ENCODE results near the gene CADPS2.
"Not testable (repeated sequence)": the region's sequence is repeated elsewhere in the genome, so short reads cannot be mapped to it uniquely, and the experiment has no call there.

The CADPS2 gene

DNA sequence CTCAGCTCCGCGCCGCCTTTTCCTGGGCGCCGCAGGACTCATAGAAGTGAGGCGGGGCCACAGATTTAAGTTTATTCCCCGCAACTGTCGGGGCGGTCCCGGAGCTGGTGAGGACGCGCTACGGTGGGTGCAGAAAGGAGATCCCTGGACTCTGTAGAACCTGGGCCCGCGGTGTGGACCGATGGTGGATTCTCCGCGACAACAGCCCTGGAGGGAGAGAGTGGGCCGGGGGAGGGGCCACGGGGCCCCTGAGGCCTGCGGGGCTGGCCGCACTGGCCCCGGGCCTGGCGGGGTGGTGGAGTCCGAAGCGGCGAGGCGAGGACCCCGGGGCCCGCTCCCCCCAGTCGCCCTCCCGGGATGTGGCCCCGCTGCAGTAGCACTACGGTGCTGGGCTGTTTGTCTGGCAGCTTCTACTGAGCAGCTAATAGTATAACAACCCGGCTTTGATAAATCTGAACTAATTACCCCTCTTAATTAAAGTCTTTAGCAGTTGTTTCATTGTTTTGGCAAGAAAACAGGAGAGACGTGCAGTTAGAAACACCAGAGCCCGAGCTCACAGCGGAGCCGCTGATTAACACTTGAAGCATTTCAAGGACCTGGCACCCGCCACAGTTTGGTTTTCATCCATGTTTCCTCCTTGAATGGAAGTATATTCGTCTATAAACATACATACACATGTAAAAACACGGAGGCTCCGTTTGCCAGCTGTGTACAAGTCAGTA lies 585.9 kb downstream of the CADPS2 start:
- WGBS, 2 experiments (ENCODE audit: insufficient coverage in 2 of 2): 1% methylated on average over 20 to 36 of the region's 43 CpGs
- Histone ChIP-seq H3K27ac (ENCODE audit: low read depth, low read length, severe bottlenecking) (no peak overlapping the region), H3K4me1 (ENCODE audit: control insufficient read depth, insufficient read depth, low read length, poor library complexity, severe bottlenecking) (no peaks in the 10 kb centered on the region), H3K36me3 (ENCODE audit: control insufficient read depth, insufficient read depth, low read length) (no peaks in the 10 kb centered on the region), H3K4me3 (ENCODE audit: extremely low read depth, insufficient read depth, low read length, poor library complexity, severe bottlenecking) (peak overlapping the region; percentile 35), H3K9me3 (ENCODE audit: control insufficient read depth, low read length) (no peaks in the 10 kb centered on the region)

GRCh38 chr7:122299624-122300210 lies 586.5 kb downstream of the CADPS2 start:
- peak overlapping the region; percentile 35 for H3K4me3 ChIP-seq (ENCODE audit: extremely low read depth, insufficient read depth, low read length, poor library complexity, severe bottlenecking)
- no peak overlapping the region for H3K27ac ChIP-seq (ENCODE audit: low read depth, low read length, severe bottlenecking)
- H3K4me1 ChIP-seq (ENCODE audit: control insufficient read depth, insufficient read depth, low read length, poor library complexity, severe bottlenecking): no peaks in the 10 kb centered on the region
- H3K9me3 ChIP-seq (ENCODE audit: control insufficient read depth, low read length): no peaks in the 10 kb centered on the region
- WGBS, 2 experiments (ENCODE audit: insufficient coverage in 2 of 2): 2 to 4% methylated on average over 22 to 29 of the region's 32 CpGs
- no peaks in the 10 kb centered on the region for H3K36me3 ChIP-seq (ENCODE audit: control insufficient read depth, insufficient read depth, low read length)

DNA sequence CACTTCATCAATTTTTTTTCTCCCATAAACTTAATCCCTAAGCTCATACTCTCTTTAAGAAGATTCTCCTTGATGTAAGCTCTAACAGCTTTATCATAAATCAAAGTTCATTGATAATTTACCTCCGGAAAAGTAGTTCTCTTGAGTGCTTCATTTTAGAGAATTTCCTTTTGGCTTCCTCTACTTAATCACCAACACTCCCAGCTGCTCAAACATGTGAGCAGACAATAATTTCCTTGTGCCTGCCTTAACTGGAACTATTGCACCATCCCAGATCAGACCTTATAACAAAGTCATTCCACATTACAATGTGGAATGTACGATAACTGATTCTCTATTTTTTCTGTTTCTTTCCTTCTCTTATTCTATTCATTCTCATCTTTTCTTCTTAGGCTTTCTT lies 587.6 kb downstream of the CADPS2 start:
- no peak overlapping the region for H3K4me3 ChIP-seq (ENCODE audit: extremely low read depth, insufficient read depth, low read length, poor library complexity, severe bottlenecking)
- no peaks in the 10 kb centered on the region for H3K36me3 ChIP-seq (ENCODE audit: control insufficient read depth, insufficient read depth, low read length)
- no peak overlapping the region for H3K27ac ChIP-seq (ENCODE audit: low read depth, low read length, severe bottlenecking)
- WGBS, 2 experiments (ENCODE audit: insufficient coverage in 2 of 2): 79 to 92% methylated on average over 1 of the region's 2 CpGs
- H3K4me1 ChIP-seq (ENCODE audit: control insufficient read depth, insufficient read depth, low read length, poor library complexity, severe bottlenecking): no peaks in the 10 kb centered on the region
- no peaks in the 10 kb centered on the region for H3K9me3 ChIP-seq (ENCODE audit: control insufficient read depth, low read length)

- Histone ChIP-seq H3K9me3 (ENCODE audit: control insufficient read depth, low read length) (no peaks in the 10 kb centered on the region), H3K36me3 (ENCODE audit: control insufficient read depth, insufficient read depth, low read length) (no peaks in the 10 kb centered on the region), H3K4me1 (ENCODE audit: control insufficient read depth, insufficient read depth, low read length, poor library complexity, severe bottlenecking) (no peaks in the 10 kb centered on the region), H3K4me3 (ENCODE audit: extremely low read depth, insufficient read depth, low read length, poor library complexity, severe bottlenecking) (no peak overlapping the region), H3K27ac (ENCODE audit: low read depth, low read length, severe bottlenecking) (no peak overlapping the region)
- whole genome bisulfite sequencing, 2 experiments (ENCODE audit: insufficient coverage in 2 of 2): 83% methylated on average over 1 of the region's 2 CpGs; no CpG with 5 or more reads in 1 of the 2 experiments
Measured at GRCh38 chr7:122298131-122298530, 588.1 kb downstream of the CADPS2 start.

DNA sequence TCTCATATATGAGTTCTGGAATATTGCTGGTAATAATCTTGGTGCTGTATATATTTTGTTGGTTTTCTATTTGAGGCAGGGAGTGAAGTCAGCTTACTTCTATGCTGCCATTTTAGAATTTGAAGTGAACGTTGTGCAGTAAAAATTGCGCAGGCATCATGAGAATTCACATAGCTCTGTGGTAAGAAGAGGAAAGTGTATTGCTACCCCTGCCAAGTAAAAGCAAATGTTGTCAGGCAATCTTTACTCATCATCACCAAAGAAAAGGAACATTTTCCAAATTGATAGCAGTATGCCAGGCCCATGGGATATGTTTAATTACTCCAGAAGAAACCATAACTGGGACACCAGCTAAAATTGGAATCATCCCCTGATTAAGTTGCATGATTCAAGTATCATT lies 595.1 kb downstream of the CADPS2 start:
- Histone ChIP-seq H3K4me1 (ENCODE audit: control insufficient read depth, insufficient read depth, low read length, poor library complexity, severe bottlenecking) (no peaks in the 10 kb centered on the region), H3K36me3 (ENCODE audit: control insufficient read depth, insufficient read depth, low read length) (no peaks in the 10 kb centered on the region), H3K9me3 (ENCODE audit: control insufficient read depth, low read length) (no peaks in the 10 kb centered on the region), H3K27ac (ENCODE audit: low read depth, low read length, severe bottlenecking) (no peak overlapping the region), H3K4me3 (ENCODE audit: extremely low read depth, insufficient read depth, low read length, poor library complexity, severe bottlenecking) (no peak overlapping the region)
- 60 to 73% methylated on average over 1 to 2 of the region's 2 CpGs for WGBS, 2 experiments (ENCODE audit: insufficient coverage in 2 of 2)

DNA sequence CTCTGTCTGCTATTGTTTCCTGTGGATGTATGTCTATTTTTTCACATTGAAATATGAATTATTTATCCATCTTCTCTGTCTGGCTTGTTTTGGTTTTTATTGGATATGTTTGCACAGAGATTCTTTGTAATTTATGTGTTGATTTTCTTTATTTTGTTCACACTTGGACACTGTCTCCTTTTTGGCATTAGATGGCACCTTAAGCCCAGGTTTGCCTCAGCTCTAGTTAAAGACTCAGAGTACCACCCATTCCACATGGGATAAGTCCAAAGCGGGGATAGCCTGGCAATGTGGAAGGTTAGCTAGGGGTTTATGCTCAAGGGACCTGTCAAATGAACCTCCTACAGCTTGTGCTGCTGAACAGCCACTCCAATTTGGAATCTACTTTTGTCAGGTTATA lies 595.8 kb downstream of the CADPS2 start:
- Histone ChIP-seq H3K4me1 (ENCODE audit: control insufficient read depth, insufficient read depth, low read length, poor library complexity, severe bottlenecking) (no peaks in the 10 kb centered on the region), H3K9me3 (ENCODE audit: control insufficient read depth, low read length) (no peaks in the 10 kb centered on the region), H3K36me3 (ENCODE audit: control insufficient read depth, insufficient read depth, low read length) (no peaks in the 10 kb centered on the region), H3K27ac (ENCODE audit: low read depth, low read length, severe bottlenecking) (no peak overlapping the region), H3K4me3 (ENCODE audit: extremely low read depth, insufficient read depth, low read length, poor library complexity, severe bottlenecking) (no peak overlapping the region)
- no CpG with 5 or more reads among the region's 1 CpG for WGBS, 2 experiments (ENCODE audit: insufficient coverage in 2 of 2)

DNA sequence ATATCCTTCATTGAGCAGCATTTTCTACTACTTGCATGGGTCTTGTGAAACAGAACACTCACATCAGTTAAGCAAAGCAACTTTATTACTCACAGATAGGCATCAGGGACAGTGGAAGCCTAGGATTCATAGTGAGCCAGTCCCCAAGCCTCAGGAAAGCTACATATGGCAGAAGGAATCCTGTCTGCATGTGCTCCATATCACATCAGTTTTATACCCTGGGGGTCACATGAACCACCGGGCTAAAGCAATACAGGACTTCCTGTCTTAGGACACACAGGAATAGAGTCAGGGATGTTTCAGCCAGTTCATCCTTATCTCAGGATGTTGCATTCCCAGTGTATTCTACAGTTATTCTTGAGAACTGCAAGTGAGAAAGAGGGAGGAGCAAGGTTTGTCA lies 596.8 kb downstream of the CADPS2 start:
- H3K27ac ChIP-seq (ENCODE audit: low read depth, low read length, severe bottlenecking): no peak overlapping the region
- no peaks in the 10 kb centered on the region for H3K9me3 ChIP-seq (ENCODE audit: control insufficient read depth, low read length)
- no peaks in the 10 kb centered on the region for H3K4me1 ChIP-seq (ENCODE audit: control insufficient read depth, insufficient read depth, low read length, poor library complexity, severe bottlenecking)
- 100% methylated on average over 1 of the region's 1 CpG for WGBS, 2 experiments (ENCODE audit: insufficient coverage in 2 of 2)
- H3K4me3 ChIP-seq (ENCODE audit: extremely low read depth, insufficient read depth, low read length, poor library complexity, severe bottlenecking): no peak overlapping the region
- H3K36me3 ChIP-seq (ENCODE audit: control insufficient read depth, insufficient read depth, low read length): no peaks in the 10 kb centered on the region

- WGBS, 2 experiments (ENCODE audit: insufficient coverage in 2 of 2): 77 to 78% methylated on average over 12 to 15 of the region's 24 CpGs
- H3K27ac ChIP-seq (ENCODE audit: low read depth, low read length, severe bottlenecking); H3K36me3 ChIP-seq (ENCODE audit: control insufficient read depth, insufficient read depth, low read length); H3K4me1 ChIP-seq (ENCODE audit: control insufficient read depth, insufficient read depth, low read length, poor library complexity, severe bottlenecking); H3K4me3 ChIP-seq (ENCODE audit: extremely low read depth, insufficient read depth, low read length, poor library complexity, severe bottlenecking); H3K9me3 ChIP-seq (ENCODE audit: control insufficient read depth, low read length): not testable (repeated sequence)
Measured at GRCh38 chr7:122284608-122285007, 601.7 kb downstream of the CADPS2 start.

- Histone ChIP-seq H3K36me3 (ENCODE audit: control insufficient read depth, insufficient read depth, low read length) (no peaks in the 10 kb centered on the region), H3K4me1 (ENCODE audit: control insufficient read depth, insufficient read depth, low read length, poor library complexity, severe bottlenecking) (no peaks in the 10 kb centered on the region), H3K9me3 (ENCODE audit: control insufficient read depth, low read length) (no peaks in the 10 kb centered on the region), H3K4me3 (ENCODE audit: extremely low read depth, insufficient read depth, low read length, poor library complexity, severe bottlenecking) (no peak overlapping the region), H3K27ac (ENCODE audit: low read depth, low read length, severe bottlenecking) (no peak overlapping the region)
- no CpG with 5 or more reads among the region's 2 CpGs for WGBS, 2 experiments (ENCODE audit: insufficient coverage in 2 of 2)
Measured at GRCh38 chr7:122273117-122273516, 613.1 kb downstream of the CADPS2 start.

GRCh38 chr7:122269241-122269640 lies 617.0 kb downstream of the CADPS2 start:
- H3K9me3 ChIP-seq (ENCODE audit: control insufficient read depth, low read length): no peaks in the 10 kb centered on the region
- no peak overlapping the region for H3K27ac ChIP-seq (ENCODE audit: low read depth, low read length, severe bottlenecking)
- no peak overlapping the region for H3K4me3 ChIP-seq (ENCODE audit: extremely low read depth, insufficient read depth, low read length, poor library complexity, severe bottlenecking)
- no peaks in the 10 kb centered on the region for H3K36me3 ChIP-seq (ENCODE audit: control insufficient read depth, insufficient read depth, low read length)
- no peaks in the 10 kb centered on the region for H3K4me1 ChIP-seq (ENCODE audit: control insufficient read depth, insufficient read depth, low read length, poor library complexity, severe bottlenecking)
- WGBS, 2 experiments (ENCODE audit: insufficient coverage in 2 of 2): no CpG with 5 or more reads among the region's 1 CpG
